HG02610 (cell line): ENCODE results near the gene ULK1.

Source experiments
- ATAC-seq: cut with Tn5 transposase; IDR thresholded peaks from one replicate; pipeline ENCODE4 v1.9.1; 2021; ENCODE audit warnings: mild to moderate bottlenecking, moderate library complexity; ENCODE audit not compliant: unreplicated experiment

ULK1 gene

DNA sequence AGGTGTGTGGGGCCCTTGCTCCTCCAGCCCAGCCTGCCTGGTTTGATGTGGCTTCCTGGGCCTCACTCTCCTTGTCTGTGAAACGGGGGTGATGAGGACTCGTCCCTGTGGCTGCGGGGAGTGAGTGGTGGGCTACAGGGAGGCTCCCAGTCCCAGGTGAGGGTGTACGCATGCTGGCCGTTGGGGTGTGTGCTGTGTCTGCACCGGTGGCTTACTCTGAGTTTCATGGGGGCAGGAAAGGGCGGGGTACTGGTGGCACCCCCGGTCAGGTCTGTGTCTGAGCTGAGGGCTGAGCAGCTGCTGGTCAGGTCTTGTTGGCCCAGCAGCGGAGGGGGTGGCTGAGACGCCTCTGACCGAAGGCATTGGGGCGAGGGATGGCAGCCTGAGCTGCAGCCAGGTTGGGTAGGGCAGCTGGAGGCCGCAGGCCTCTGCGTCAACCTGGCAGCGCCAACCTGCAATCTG, 11.2 kb downstream of the ULK1 start:
- no peak for ATAC-seq

DNA sequence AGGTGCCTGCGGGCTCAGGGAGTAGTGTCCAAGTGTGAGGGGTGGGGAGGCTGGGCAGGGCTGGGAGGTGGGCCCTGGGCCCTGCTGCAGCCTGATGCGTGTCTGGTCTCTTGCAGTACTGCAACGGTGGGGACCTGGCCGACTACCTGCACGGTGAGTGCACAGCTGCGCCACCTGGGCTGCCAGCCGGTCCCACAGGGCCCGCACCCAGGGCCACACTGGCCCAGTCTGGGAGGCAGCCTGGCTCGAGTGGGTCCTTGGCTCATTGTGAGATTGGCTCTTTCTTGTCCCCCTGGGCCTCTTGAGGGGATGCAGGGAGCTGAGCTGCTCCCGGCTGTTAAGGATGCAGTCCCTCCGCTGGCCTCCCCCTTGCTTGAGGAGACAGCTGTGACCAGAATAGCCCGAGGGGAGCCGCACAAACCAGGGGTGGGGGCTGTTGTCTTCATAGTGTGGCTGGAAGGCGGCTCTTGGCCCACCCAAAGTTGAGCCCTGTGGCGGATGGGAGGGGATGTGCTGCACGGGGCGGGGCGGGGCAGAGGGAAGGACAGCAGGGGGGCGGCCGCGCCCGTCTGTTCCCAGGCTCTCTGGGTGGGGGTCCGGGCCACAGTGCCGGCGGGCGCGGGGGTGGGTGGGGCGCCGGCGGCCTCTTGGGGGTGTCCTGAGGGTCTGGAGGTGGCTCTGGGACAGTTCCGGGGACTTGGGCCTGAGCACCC, 13.1 kb downstream of the ULK1 start:
- ATAC-seq: no peak

- ATAC-seq: no peak
These were observed 14.0 kb downstream of the ULK1 start for GRCh38 chr12:131908092-131909080.

- ATAC-seq: no peak
These were observed 14.8 kb downstream of the ULK1 start for GRCh38 chr12:131909081-131909751.

DNA sequence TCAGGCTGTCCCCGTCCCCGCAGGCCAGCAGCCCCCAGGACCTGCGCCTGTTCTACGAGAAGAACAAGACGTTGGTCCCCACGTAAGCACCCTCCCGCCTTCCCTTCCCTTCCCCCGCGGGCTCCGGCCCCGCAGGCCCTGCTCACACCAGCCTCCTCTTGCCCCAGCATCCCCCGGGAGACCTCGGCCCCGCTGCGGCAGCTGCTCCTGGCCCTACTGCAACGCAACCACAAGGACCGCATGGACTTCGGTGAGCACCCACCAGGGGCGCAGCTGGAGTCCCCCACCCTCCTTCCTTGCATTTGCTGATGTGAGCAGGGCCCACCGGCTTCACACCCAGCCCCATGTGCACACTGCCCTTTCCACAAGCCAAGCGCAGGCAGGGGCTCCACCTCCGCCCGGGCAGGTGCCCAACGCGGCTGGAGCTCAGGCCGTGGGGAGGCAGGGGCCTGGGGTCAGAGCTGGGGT, 15.4 kb downstream of the ULK1 start:
- no peak for ATAC-seq

- no peak for ATAC-seq
These were observed 16.0 kb downstream of the ULK1 start for GRCh38 chr12:131910302-131911027.

DNA sequence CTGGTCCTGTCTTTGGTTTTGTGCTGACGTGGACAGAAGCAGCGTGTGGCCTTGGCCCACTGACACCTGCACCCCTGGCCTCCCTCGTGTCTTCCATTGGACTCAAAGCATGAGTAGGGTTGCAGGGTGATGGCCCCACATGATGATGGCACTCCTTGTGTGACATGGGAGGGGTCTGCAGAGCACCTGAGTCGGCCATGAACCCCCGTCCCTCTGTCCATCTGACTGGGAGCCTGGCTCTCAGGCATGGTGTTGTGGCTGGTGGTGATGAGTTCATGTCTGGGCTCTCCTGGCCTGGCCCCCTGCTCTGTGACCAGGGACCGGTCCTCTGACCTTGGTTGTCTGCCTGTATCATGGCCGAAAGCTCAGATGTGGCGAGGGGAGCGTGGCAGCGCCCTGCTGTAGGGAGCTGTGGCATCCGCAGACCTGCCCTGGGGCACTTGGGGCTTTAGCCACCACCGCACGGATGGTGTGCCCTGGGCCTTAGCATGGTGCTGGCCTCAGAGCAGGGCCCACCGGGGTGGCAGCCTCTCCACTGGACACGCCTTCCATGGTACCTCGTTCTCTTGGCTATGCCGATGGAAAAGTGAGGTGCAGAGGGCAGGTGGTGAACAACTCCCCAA, 16.7 kb downstream of the ULK1 start:
- ATAC-seq: no peak

DNA sequence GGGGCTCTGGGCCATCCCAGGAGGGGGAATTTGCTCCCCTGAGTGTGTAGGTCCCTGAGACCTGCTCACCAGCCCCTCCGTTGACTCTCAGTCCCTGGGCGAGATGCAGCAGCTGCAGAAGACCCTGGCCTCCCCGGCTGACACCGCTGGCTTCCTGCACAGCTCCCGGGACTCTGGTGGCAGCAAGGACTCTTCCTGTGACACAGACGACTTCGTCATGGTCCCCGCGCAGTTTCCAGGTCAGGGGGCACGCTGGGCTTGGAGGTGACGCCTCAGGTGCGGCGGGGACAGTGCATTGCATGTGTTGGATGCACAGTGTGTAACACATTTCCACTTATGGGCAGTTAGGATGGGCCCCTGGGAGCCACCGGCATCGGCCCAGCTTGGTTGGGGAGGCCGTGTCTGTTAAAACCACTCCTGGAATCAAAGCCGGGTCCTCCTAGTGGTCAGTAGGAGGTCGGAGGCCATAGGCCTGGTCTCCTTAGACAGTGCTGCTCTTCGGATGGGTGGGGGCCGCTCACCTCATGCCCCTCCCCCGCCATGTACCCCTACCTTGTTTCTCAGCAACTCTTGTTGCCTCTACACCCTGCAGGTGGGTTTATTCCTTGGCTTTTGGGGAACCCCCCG, 17.5 kb downstream of the ULK1 start:
- ATAC-seq: no peak

GRCh38 chr12:131912518-131913274, 18.3 kb downstream of the ULK1 start:
- ATAC-seq: no peak

DNA sequence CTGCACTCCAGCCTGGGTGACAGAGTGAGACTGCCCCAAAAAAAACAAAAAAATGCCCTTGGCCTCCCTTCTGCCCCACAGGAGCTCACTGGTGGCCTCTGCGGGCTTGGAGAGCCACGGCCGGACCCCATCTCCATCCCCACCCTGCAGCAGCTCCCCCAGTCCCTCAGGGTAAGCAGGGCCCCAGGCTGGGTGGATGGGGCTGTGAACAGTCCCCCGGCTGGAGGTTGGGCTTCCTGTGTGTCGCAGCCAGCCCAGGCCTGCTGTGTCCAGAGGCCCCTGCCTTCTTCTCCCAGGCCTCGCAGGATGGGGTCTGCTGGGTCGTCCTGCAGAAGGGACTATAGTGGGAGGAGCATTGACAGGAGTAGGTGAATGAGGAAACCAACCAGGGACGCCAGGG, 19.2 kb downstream of the ULK1 start:
- ATAC-seq: no peak

GRCh38 chr12:131914179-131914702, 19.8 kb downstream of the ULK1 start:
- no peak for ATAC-seq

DNA sequence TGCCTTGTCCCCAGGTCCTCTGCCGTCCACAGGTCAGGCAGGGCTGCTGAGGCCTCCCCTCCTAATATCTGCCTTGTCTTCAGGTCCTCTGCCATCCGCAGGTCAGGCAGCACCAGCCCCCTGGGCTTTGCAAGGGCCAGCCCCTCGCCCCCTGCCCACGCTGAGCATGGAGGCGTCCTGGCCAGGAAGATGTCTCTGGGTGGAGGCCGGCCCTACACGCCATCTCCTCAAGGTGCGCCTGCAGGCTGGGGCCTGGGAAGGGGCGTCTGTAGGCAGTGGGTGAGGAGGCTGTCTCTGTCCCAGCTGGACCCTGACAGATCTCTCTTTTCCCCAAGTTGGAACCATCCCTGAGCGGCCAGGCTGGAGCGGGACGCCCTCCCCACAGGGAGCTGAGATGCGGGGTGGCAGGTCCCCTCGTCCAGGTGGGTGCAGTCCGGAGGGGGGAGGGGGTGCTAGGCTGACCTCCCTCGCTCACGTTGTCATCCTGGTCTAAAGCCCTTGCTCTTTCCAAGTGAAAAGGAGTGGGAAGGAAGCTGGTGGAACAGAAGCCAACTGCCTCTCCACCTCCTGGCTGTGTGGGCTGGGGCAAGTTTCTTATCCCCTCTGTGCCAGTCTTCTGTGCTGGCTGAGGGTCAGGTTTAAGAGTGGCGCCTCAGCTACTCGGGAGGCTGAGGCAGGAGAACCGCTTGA, 20.7 kb downstream of the ULK1 start:
- ATAC-seq: no peak

GRCh38 chr12:131915823-131916222, 21.4 kb downstream of the ULK1 start:
- no peak for ATAC-seq

GRCh38 chr12:131916306-131917138, 22.1 kb downstream of the ULK1 start:
- ATAC-seq: no peak

DNA sequence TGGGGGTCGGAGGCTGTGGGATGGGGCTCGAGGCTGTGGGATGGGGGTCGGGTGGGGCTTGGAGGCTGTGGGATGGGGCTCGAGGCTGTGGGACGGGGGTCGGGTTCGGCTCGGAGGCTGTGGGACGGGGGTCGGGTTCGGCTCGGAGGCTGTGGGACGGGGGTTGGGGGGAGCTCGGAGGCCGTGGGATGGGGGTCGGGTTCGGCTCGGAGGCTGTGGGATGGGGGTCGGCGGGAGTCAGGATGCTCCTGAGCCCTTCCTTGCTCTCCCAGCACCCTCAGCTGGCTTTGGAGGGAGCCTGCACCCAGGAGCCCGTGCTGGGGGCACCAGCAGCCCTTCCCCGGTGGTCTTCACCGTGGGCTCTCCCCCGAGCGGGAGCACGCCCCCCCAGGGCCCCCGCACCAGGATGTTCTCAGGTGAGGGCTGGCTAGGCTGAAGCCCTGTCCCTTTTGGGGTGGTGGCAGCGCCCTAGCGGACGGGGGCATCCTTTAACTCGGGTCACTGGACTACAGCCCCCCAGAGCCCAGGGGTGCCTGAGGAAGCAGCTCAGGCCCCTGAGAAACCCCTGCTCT, 22.8 kb downstream of the ULK1 start:
- no peak for ATAC-seq

- ATAC-seq: no peak
These were observed 23.4 kb downstream of the ULK1 start for GRCh38 chr12:131917711-131918306.
